SK-N-SH treated with all-trans-retinoic acid at 6 μM for 48 hours (cell line): ENCODE results near the gene MMS19.

Experiments
- CSDC2 ChIP-seq: fragments of 250-450 bp; sonication (Bioruptor Pico); IDR thresholded peaks from 2 replicates; pipeline ENCODE4 v1.5.0; 2020; ENCODE audit warnings: mild to moderate bottlenecking, moderate library complexity
- ESRRG ChIP-seq: fragments of 250-450 bp; sonication (Bioruptor Pico); IDR thresholded peaks from 2 replicates; pipeline ENCODE4 v1.6.1; 2021; ENCODE audit warnings: mild to moderate bottlenecking
- ISL1 ChIP-seq: fragments of 250-450 bp; sonication (Bioruptor Pico); IDR thresholded peaks from 2 replicates; pipeline ENCODE4 v2.1.2; 2022; ENCODE audit warnings: mild to moderate bottlenecking, moderate library complexity
- PATZ1 ChIP-seq: fragments of 250-450 bp; sonication (Bioruptor Pico); IDR thresholded peaks from 2 replicates; pipeline ENCODE4 v1.8.0; 2020; ENCODE audit warnings: mild to moderate bottlenecking, moderate library complexity, borderline replicate concordance
- ZC3H10 ChIP-seq: fragments of 250-450 bp; sonication (Bioruptor Pico); IDR thresholded peaks from 2 replicates; pipeline ENCODE4 v1.5.1; 2021; ENCODE audit warnings: mild to moderate bottlenecking, moderate library complexity
- ZNF70 ChIP-seq: fragments of 450-650 bp; formaldehyde crosslinking; IDR thresholded peaks from 2 replicates; pipeline ENCODE4 v1.5.0; 2020; ENCODE audit warnings: mild to moderate bottlenecking, moderate library complexity

- no peak for TF ChIP-seq ZNF70 (CRISPR knock-in tag)
- no peak for TF ChIP-seq CSDC2 (CRISPR knock-in tag)
- TF ChIP-seq ZC3H10 (CRISPR knock-in tag): no peak
- no peak for TF ChIP-seq PATZ1 (CRISPR knock-in tag)
- TF ChIP-seq ISL1 (CRISPR knock-in tag): no peak
- no peak for TF ChIP-seq ESRRG (CRISPR knock-in tag)
Measured at GRCh38 chr10:97426776-97427570, 71.2 kb downstream of the MMS19 start.
